H9 (cell line): ENCODE measurements around the gene KAZALD1. TPM values are rescaled to one million over a fixed set of nuclear protein-coding genes. Genes with fewer than 3 reads are reported as not detected.

Experiments
- DNase-seq: peaks from one replicate; pipeline ENCODE4 v3.0.0-alpha.2; 2017
- H2AFZ ChIP-seq: one replicate; pipeline ENCODE4 v1.6.1; 2013; ENCODE audit warnings: mild to moderate bottlenecking, low read length, control low read depth, moderate library complexity
- H2AK5ac ChIP-seq: 2 replicates; pipeline ENCODE4 v1.6.1; 2013; ENCODE audit warnings: low read length, control low read depth, mixed read lengths; ENCODE audit not compliant: insufficient read length
- H2BK120ac ChIP-seq: one replicate; pipeline ENCODE4 v1.6.1; 2013; ENCODE audit warnings: low read depth, mild to moderate bottlenecking, low read length, control low read depth, inconsistent platforms; ENCODE audit not compliant: poor library complexity, severe bottlenecking
- H2BK12ac ChIP-seq: 2 replicates; pipeline ENCODE4 v1.6.1; 2013; ENCODE audit warnings: low read length, control low read depth, mixed read lengths, low read depth; ENCODE audit not compliant: insufficient read length
- H2BK15ac ChIP-seq: 2 replicates; pipeline ENCODE4 v1.6.1; 2013; ENCODE audit warnings: low read depth, low read length, control low read depth
- H2BK20ac ChIP-seq: one replicate; pipeline ENCODE4 v1.6.1; 2013; ENCODE audit warnings: low read depth, mild to moderate bottlenecking, low read length, control low read depth, inconsistent platforms; ENCODE audit not compliant: poor library complexity, severe bottlenecking
- H2BK5ac ChIP-seq: 2 replicates; pipeline ENCODE4 v1.6.1; 2013; ENCODE audit warnings: low read length, control low read depth, mixed read lengths; ENCODE audit not compliant: insufficient read length
- H3K14ac ChIP-seq: 2 replicates; pipeline ENCODE4 v1.6.1; 2013; ENCODE audit warnings: low read length, control low read depth; ENCODE audit not compliant: insufficient read depth
- H3K18ac ChIP-seq: 2 replicates; pipeline ENCODE4 v1.6.1; 2013; ENCODE audit warnings: low read depth, mild to moderate bottlenecking, mixed read lengths, low read length, control low read depth; ENCODE audit not compliant: insufficient read length
- H3K23ac ChIP-seq: 2 replicates; pipeline ENCODE4 v1.6.1; 2013; ENCODE audit warnings: low read length, control low read depth, mixed read lengths, low read depth; ENCODE audit not compliant: insufficient read length
- H3K23me2 ChIP-seq: 2 replicates; pipeline ENCODE4 v1.6.1; 2013; ENCODE audit warnings: low read depth, mild to moderate bottlenecking, mixed read lengths, low read length, control low read depth; ENCODE audit not compliant: insufficient read length, poor library complexity, severe bottlenecking
- H3K27ac ChIP-seq: 2 replicates; pipeline ENCODE4 v1.5.1; 2013; ENCODE audit warnings: low read length, control low read depth, mixed read lengths, low read depth; ENCODE audit not compliant: insufficient read length
- H3K27me3 ChIP-seq: 2 replicates; pipeline ENCODE4 v1.6.1; 2013; ENCODE audit warnings: low read length, control low read depth, inconsistent platforms; ENCODE audit not compliant: insufficient read depth
- H3K4ac ChIP-seq: 2 replicates; pipeline ENCODE4 v1.6.1; 2013; ENCODE audit warnings: low read depth, mild to moderate bottlenecking, control low read depth, inconsistent platforms, low read length, moderate library complexity
- H3K4me1 ChIP-seq: 2 replicates; pipeline ENCODE4 v1.6.1; 2013; ENCODE audit warnings: low read length, control low read depth, inconsistent platforms; ENCODE audit not compliant: insufficient read depth
- H3K4me2 ChIP-seq: 2 replicates; pipeline ENCODE4 v1.6.1; 2013; ENCODE audit warnings: low read length, control low read depth, mixed read lengths; ENCODE audit not compliant: insufficient read length, insufficient read depth
- H3K56ac ChIP-seq: 2 replicates; pipeline ENCODE4 v1.6.1; 2013; ENCODE audit warnings: low read depth, mild to moderate bottlenecking, mixed read lengths, low read length, control low read depth; ENCODE audit not compliant: insufficient read length
- H3K79me1 ChIP-seq: 2 replicates; pipeline ENCODE4 v1.6.1; 2013; ENCODE audit warnings: low read depth, mild to moderate bottlenecking, moderate library complexity, low read length, control low read depth, inconsistent platforms; ENCODE audit not compliant: insufficient read depth, poor library complexity, severe bottlenecking
- H3K79me2 ChIP-seq: 2 replicates; pipeline ENCODE4 v1.6.1; 2013; ENCODE audit warnings: low read length, control low read depth, inconsistent platforms; ENCODE audit not compliant: insufficient read depth
- H3K9ac ChIP-seq: 2 replicates; pipeline ENCODE4 v1.6.1; 2013; ENCODE audit warnings: low read length, control low read depth, mixed read lengths; ENCODE audit not compliant: insufficient read length; ENCODE audit errors: extremely low read depth
- H3K9me3 ChIP-seq: one replicate; pipeline ENCODE4 v1.6.1; 2013; ENCODE audit warnings: low read depth, low read length, inconsistent platforms; ENCODE audit not compliant: control insufficient read depth
- H3T11ph ChIP-seq: one replicate; pipeline ENCODE4 v1.6.1; 2013; ENCODE audit warnings: mild to moderate bottlenecking, low read length, control low read depth, inconsistent platforms
- H4K20me1 ChIP-seq: one replicate; pipeline ENCODE4 v1.6.1; 2013; ENCODE audit not compliant: control insufficient read depth, insufficient read length, insufficient read depth
- H4K5ac ChIP-seq: 2 replicates; pipeline ENCODE4 v1.6.1; 2013; ENCODE audit warnings: low read depth, mild to moderate bottlenecking, mixed read lengths, low read length, control low read depth; ENCODE audit not compliant: insufficient read length
- H4K8ac ChIP-seq: replicated peaks from 2 replicates; pipeline ENCODE4 v1.6.1; 2013; ENCODE audit warnings: low read length, control low read depth, mixed read lengths, low read depth; ENCODE audit not compliant: insufficient read length
- H4K91ac ChIP-seq: 2 replicates; pipeline ENCODE4 v1.6.1; 2013; ENCODE audit warnings: low read depth, mild to moderate bottlenecking, moderate library complexity, mixed read lengths, low read length, control low read depth; ENCODE audit not compliant: insufficient read length
- H3K27ac Mint-ChIP-seq, 3 experiments: 2 replicates in 2 of 3; 3 replicates in 1 of 3; pipeline ENCODE4 v1.8.0; 2020 to 2021; ENCODE audit warnings: mixed read lengths in 3 of 3, mild to moderate bottlenecking in 1 of 3, moderate library complexity in 1 of 3
- H3K27me3 Mint-ChIP-seq: 2 replicates; pipeline ENCODE4 v1.8.0; 2021; ENCODE audit warnings: low read depth, mild to moderate bottlenecking, moderate library complexity, mixed read lengths
- H3K36me3 Mint-ChIP-seq, 3 experiments: 2 replicates in 2 of 3; 3 replicates in 1 of 3; pipeline ENCODE4 v1.8.0; 2020 to 2021; ENCODE audit warnings: low read depth in 3 of 3, mixed read lengths in 3 of 3; ENCODE audit not compliant: insufficient read depth in 1 of 3
- H3K4me1 Mint-ChIP-seq, 2 experiments: 2 replicates each; pipeline ENCODE4 v1.8.0; 2020; ENCODE audit warnings: mixed read lengths in 2 of 2
- H3K4me3 Mint-ChIP-seq, 2 experiments: 2 replicates in 1 of 2; 3 replicates in 1 of 2; pipeline ENCODE4 v1.8.0; 2020 to 2021; ENCODE audit warnings: mild to moderate bottlenecking in 2 of 2, mixed read lengths in 2 of 2, moderate library complexity in 1 of 2
- H3K9me3 Mint-ChIP-seq, 2 experiments: 2 replicates in 1 of 2; 3 replicates in 1 of 2; pipeline ENCODE4 v1.8.0; 2020; ENCODE audit warnings: mild to moderate bottlenecking in 2 of 2, mixed read lengths in 2 of 2, moderate library complexity in 1 of 2
- WGBS: extraction: QIAGEN DNeasy Blood & Tissue Kit; methylation state at CpG from one replicate; pipeline ENCODE4 v1.1.7; 2013; ENCODE audit warnings: missing lambda C conversion rate, low lambda C conversion rate, mixed read lengths; ENCODE audit not compliant: insufficient read length; ENCODE audit errors: extremely low coverage; 5-methylcytosine and 5-hydroxymethylcytosine counted together
- total RNA-seq: library from RNA; stranded (reverse); gene quantifications from 2 replicates; pipeline ENCODE4 v1.2.1, GENCODE V29; 2021
- TF ChIP-seq, protein P1 (sequence below): fragments of 200-600 bp; sonication (generic); conservative IDR thresholded peaks from 3 replicates; pipeline ENCODE4 v1.8.0; 2021; ENCODE audit warnings: antibody characterized with exemption, mild to moderate bottlenecking

KAZALD1 gene
- total RNA-seq, 1 experiment from 2014 or later: 2.9 TPM

DNA sequence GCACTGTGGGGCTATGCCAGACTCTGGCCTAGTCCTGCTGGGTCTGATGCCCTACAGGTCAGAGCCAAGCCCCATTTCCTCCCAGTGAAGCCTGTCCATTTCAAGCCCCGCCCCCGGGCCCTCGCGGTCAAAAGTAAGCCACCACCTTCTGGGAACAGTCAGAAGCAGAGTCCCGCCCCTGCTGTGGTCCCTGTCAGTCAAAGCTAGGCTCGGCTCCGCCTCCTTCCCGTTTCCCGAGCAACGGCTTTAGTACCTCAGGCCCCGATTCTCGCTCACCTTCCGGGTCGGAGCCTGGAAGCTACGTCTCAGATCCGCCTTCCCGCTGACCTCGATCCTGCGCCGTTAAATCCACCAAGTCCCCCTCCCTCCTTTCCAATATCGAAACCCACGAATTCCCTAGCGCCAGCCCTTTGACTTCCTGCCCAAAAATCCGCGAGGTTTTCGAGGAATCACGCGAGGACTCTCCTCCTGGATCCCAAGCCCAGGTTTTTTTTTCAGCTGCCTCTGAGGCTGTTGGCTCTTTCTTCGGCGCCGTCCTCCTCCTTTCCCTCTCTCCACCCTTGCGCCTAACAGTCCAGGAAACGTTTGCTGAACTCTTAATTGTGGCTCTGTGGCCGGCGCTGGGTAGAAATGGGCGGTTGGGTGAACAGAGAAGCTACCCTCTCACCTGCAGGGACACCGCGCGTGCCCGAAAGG lies 19.0 kb upstream of the KAZALD1 start:
- H3K9me3 ChIP-seq: no peaks in the 10 kb centered on the region
- no peak overlapping the region for H2AK5ac ChIP-seq
- H3K4me1 ChIP-seq: peaks cover 2% of the 10 kb centered on the region; the same call in 1 of the 2 replicates
- H3K23me2 ChIP-seq: peaks cover 13% of the 10 kb centered on the region
- H3K9me3 Mint-ChIP-seq: peaks cover 0 to 3% of the 10 kb centered on the region in 2 experiments; a peak in 1 of 5 replicates
- no peak overlapping the region for H4K5ac ChIP-seq
- no peak overlapping the region for H3T11ph ChIP-seq
- peak overlapping the region; percentile 90 to 95 for H3K4me3 Mint-ChIP-seq
- peak overlapping the region; percentile 81 to 98 (median 96) for H3K27ac Mint-ChIP-seq
- TF ChIP-seq, protein P1, sequence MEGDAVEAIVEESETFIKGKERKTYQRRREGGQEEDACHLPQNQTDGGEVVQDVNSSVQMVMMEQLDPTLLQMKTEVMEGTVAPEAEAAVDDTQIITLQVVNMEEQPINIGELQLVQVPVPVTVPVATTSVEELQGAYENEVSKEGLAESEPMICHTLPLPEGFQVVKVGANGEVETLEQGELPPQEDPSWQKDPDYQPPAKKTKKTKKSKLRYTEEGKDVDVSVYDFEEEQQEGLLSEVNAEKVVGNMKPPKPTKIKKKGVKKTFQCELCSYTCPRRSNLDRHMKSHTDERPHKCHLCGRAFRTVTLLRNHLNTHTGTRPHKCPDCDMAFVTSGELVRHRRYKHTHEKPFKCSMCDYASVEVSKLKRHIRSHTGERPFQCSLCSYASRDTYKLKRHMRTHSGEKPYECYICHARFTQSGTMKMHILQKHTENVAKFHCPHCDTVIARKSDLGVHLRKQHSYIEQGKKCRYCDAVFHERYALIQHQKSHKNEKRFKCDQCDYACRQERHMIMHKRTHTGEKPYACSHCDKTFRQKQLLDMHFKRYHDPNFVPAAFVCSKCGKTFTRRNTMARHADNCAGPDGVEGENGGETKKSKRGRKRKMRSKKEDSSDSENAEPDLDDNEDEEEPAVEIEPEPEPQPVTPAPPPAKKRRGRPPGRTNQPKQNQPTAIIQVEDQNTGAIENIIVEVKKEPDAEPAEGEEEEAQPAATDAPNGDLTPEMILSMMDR: no peak
- H2BK20ac ChIP-seq: no peak overlapping the region
- peak overlapping the region; percentile 5 for H3K18ac ChIP-seq
- DNase-seq: peak; percentile 98
- no peaks in the 10 kb centered on the region for H4K20me1 ChIP-seq
- H3K27me3 ChIP-seq: peaks cover 26% of the 10 kb centered on the region; the same call in 1 of the 2 replicates
- H4K8ac ChIP-seq: no peak overlapping the region
- H2BK120ac ChIP-seq: no peak overlapping the region
- H2BK15ac ChIP-seq: no peak overlapping the region
- H3K9ac ChIP-seq: peak overlapping the region; percentile 21
- no peak overlapping the region for H2BK12ac ChIP-seq
- peaks cover 65% of the 10 kb centered on the region for H3K27me3 Mint-ChIP-seq
- H3K27ac ChIP-seq: no peak overlapping the region
- peak overlapping the region; percentile 70 for H3K14ac ChIP-seq
- no peak overlapping the region for H2AFZ ChIP-seq
- H3K4ac ChIP-seq: no peak overlapping the region
- no peak overlapping the region for H4K91ac ChIP-seq
- no peaks in the 10 kb centered on the region for H3K79me2 ChIP-seq
- H3K4me1 Mint-ChIP-seq: peaks cover 26 to 44% of the 10 kb centered on the region in 2 experiments
- H3K36me3 Mint-ChIP-seq: peaks cover 0 to 3% (median 0%) of the 10 kb centered on the region in 3 experiments; a peak in 2 of 7 replicates
- H3K79me1 ChIP-seq: no peaks in the 10 kb centered on the region
- H3K56ac ChIP-seq: no peak overlapping the region
- H2BK5ac ChIP-seq: no peak overlapping the region
- no CpG with 5 or more reads among the region's 40 CpGs for WGBS
- H3K4me2 ChIP-seq: peak overlapping the region; percentile 65
- no peak overlapping the region for H3K23ac ChIP-seq
